Endothelial cell of umbilical vein (primary cell): ENCODE results near the gene OPRM1. TPM values are rescaled to one million over a fixed set of nuclear protein-coding genes. Genes with fewer than 3 reads are reported as not detected.

Experiments
- BruUV-seq: library from RNA; stranded (reverse); fragments of 400-500 nt; replicated peaks from 2 replicates; lab custom pipeline; 2021; lab: Mats Ljungman, UMichigan
- CTCF ChIA-PET: fragments of 300-600, 350-600 bp; sonication (Branson Sonifier 250); formaldehyde crosslinking; loops from one replicate; lab custom pipeline; 2021; ENCODE audit warnings: antibody characterized with exemption, inconsistent platforms; lab: Charles Lee
- POLR2A ChIA-PET: fragments of 300-600, 350-600 bp; sonication (Branson Sonifier 250); formaldehyde crosslinking; loops from one replicate; lab custom pipeline; 2021; ENCODE audit warnings: antibody characterized with exemption, inconsistent platforms; lab: Charles Lee
- DNase-seq: peaks from one replicate; pipeline ENCODE4 v3.0.0-alpha.2; 2011; ENCODE audit warnings: low read depth, low spot score
- FAIRE-seq: peaks from 2 replicates; lab custom pipeline; 2011; peaks lifted over from hg19 to GRCh38; lab: Jason Lieb, UNC
- H2AFZ ChIP-seq: 2 replicates; pipeline ENCODE4 v1.6.0; 2012; ENCODE audit warnings: low read depth, low read length, control low read depth, inconsistent platforms
- H3K27ac ChIP-seq: 2 replicates; pipeline ENCODE4 v1.5.1; 2011; ENCODE audit warnings: low read depth, mild to moderate bottlenecking, control low read depth, low read length, moderate library complexity; ENCODE audit not compliant: insufficient read depth
- H3K27me3 ChIP-seq, 2 experiments: 2 replicates each; pipeline versions ENCODE4 v1.6.0 to v1.6.1; 2011; ENCODE audit warnings: low read length in 2 of 2, mixed read lengths in 1 of 2; ENCODE audit not compliant: control insufficient read depth in 2 of 2, insufficient read depth in 2 of 2
- H3K36me3 ChIP-seq, 2 experiments: 2 replicates in 1 of 2; 3 replicates in 1 of 2; pipeline ENCODE4 v1.5.1; 2011; ENCODE audit warnings: low read length in 2 of 2, mild to moderate bottlenecking in 1 of 2, moderate library complexity in 1 of 2; ENCODE audit not compliant: control insufficient read depth in 2 of 2, insufficient read depth in 2 of 2; ENCODE audit errors: extremely low read depth in 1 of 2
- H3K4me1 ChIP-seq: 3 replicates; pipeline ENCODE4 v1.5.1; 2011; ENCODE audit warnings: mild to moderate bottlenecking, low read length; ENCODE audit not compliant: control insufficient read depth, insufficient read depth; ENCODE audit errors: extremely low read depth
- H3K4me2 ChIP-seq: 2 replicates; pipeline ENCODE4 v1.6.1; 2011; ENCODE audit warnings: low read length, control low read depth, mixed read lengths; ENCODE audit not compliant: insufficient read depth
- H3K4me3 ChIP-seq, 3 experiments: fragments of 200-600 bp in 1 of 3; sonication (generic), shearing (Covaris generic) in 1 of 3; replicated peaks in 1 of 3; 2 replicates each; pipeline ENCODE4 v1.5.1; 2011 to 2016; ENCODE audit warnings: control low read depth in 3 of 3, low read length in 3 of 3, mild to moderate bottlenecking in 2 of 3, inconsistent platforms in 1 of 3, low read depth in 1 of 3, moderate library complexity in 1 of 3; ENCODE audit not compliant: insufficient read depth in 1 of 3
- H3K79me2 ChIP-seq: 2 replicates; pipeline ENCODE4 v1.6.0; 2012; ENCODE audit warnings: low read length, inconsistent platforms; ENCODE audit not compliant: control insufficient read depth, insufficient read depth
- H3K9ac ChIP-seq: replicated peaks from 2 replicates; pipeline ENCODE3; 2011; ENCODE audit warnings: low read length, control low read depth; ENCODE audit not compliant: insufficient read depth; ENCODE audit errors: extremely low read depth
- H3K9me1 ChIP-seq: replicated peaks from 3 replicates; pipeline ENCODE4 v1.6.0; 2011; ENCODE audit warnings: mild to moderate bottlenecking, low read length; ENCODE audit not compliant: control insufficient read depth, insufficient read depth; ENCODE audit errors: extremely low read depth
- H3K9me3 ChIP-seq: replicated peaks from 2 replicates; pipeline ENCODE4 v1.5.1; 2012; ENCODE audit warnings: low read length, inconsistent platforms; ENCODE audit not compliant: control insufficient read depth, insufficient read depth
- H4K20me1 ChIP-seq: replicated peaks from 2 replicates; pipeline ENCODE3; 2011; ENCODE audit warnings: mild to moderate bottlenecking, low read length; ENCODE audit not compliant: control insufficient read depth, insufficient read depth; ENCODE audit errors: extremely low read depth
- CTCF ChIP-seq, 2 donors: IDR thresholded peaks; 1 replicate in 1 of 2; 2 replicates in 1 of 2; pipeline ENCODE4 v1.5.1; 2011; ENCODE audit warnings: low read length in 2 of 2, mild to moderate bottlenecking in 2 of 2, moderate library complexity in 2 of 2, control low read depth in 1 of 2, inconsistent platforms in 1 of 2, low read depth in 1 of 2; ENCODE audit not compliant: insufficient read depth in 1 of 2; ENCODE audit errors: extremely low read depth in 1 of 2
- EZH2 ChIP-seq: IDR thresholded peaks from 2 replicates; pipeline ENCODE4 v1.6.1; 2012; ENCODE audit warnings: borderline replicate concordance, low read depth, mild to moderate bottlenecking, moderate library complexity, low read length, inconsistent platforms; ENCODE audit not compliant: severe bottlenecking
- FOS ChIP-seq: IDR thresholded peaks from 2 replicates; pipeline ENCODE4 v1.6.1; 2011; ENCODE audit warnings: mild to moderate bottlenecking, low read length, moderate library complexity, borderline replicate concordance; ENCODE audit not compliant: insufficient read depth
- GATA2 ChIP-seq: IDR thresholded peaks from 2 replicates; pipeline ENCODE4 v1.7.0; 2011; ENCODE audit warnings: low read depth, mild to moderate bottlenecking, moderate library complexity, mixed read lengths, low read length; ENCODE audit not compliant: insufficient read length, insufficient read depth
- JUN ChIP-seq: IDR thresholded peaks from 2 replicates; pipeline ENCODE4 v1.6.1; 2011; ENCODE audit warnings: borderline replicate concordance, low read depth; ENCODE audit not compliant: insufficient read length, insufficient read depth
- MAX ChIP-seq: IDR thresholded peaks from 2 replicates; pipeline ENCODE4 v1.6.1; 2011; ENCODE audit not compliant: insufficient read depth, insufficient read length
- MYC ChIP-seq: IDR thresholded peaks from one replicate; pipeline ENCODE4 v1.6.1; 2011; ENCODE audit warnings: mild to moderate bottlenecking, low read depth, low read length
- POLR2A ChIP-seq: IDR thresholded peaks from 2 replicates; pipeline ENCODE4 v1.6.1; 2012; ENCODE audit warnings: low read depth, mild to moderate bottlenecking, control low read depth, low read length
- POLR2AphosphoS5 ChIP-seq: IDR thresholded peaks from 2 replicates; pipeline ENCODE4 v1.6.1; 2012; ENCODE audit warnings: low read depth, mild to moderate bottlenecking, control low read depth, low read length, moderate library complexity; ENCODE audit not compliant: insufficient read depth
- dilution Hi-C: fragments of 300-500 bp; cut with MboI; formaldehyde crosslinking; loops from one replicate; pipeline ENCODE4 v1.15.0; 2019; ENCODE audit warnings: low sequenced_read_pairs; ENCODE audit not compliant: extremely low pct_ligation_motif_present
- intact Hi-C: fragments of 100-400 bp; cut with micrococcal nuclease; formaldehyde crosslinking; loops from one replicate; pipeline ENCODE4 v1.10.0; 2022
- polyA plus RNA-seq, 4 experiments: library from polyadenylated mRNA; depleted of rRNA in 3 of 4; stranded (reverse) in 3 of 4; unstranded in 1 of 4; fragments of >200 nt; gene quantifications; 2 replicates each; pipeline versions ENCODE4 v1.2.1 to v1.2.3, GENCODE V29; 2011 to 2012; ENCODE audit warnings: missing spikeins in 1 of 4
- total RNA-seq: library from RNA; stranded (reverse); gene quantifications from 2 replicates; pipeline ENCODE4 v1.2.3, GENCODE V29; 2021

OPRM1 gene
- total and polyA plus RNA-seq, 2 donors (not counting 3 experiments of a cell fraction or from before 2014, with no cell fraction given): not detected

GRCh38 chr6:154276810-154277628 lies 238.0 kb downstream of the OPRM1 start:
- Histone ChIP-seq H2AFZ (no peak overlapping the region), H3K27ac (no peak overlapping the region), H3K9me1 (no peaks in the 10 kb centered on the region), H3K79me2 (no peaks in the 10 kb centered on the region), H3K9me3 (no peaks in the 10 kb centered on the region), H4K20me1 (no peaks in the 10 kb centered on the region), H3K36me3 (no peaks in the 10 kb centered on the region), H3K9ac (no peak overlapping the region), H3K27me3 (no peaks in the 10 kb centered on the region), H3K4me2 (peak overlapping the region; percentile 40), H3K4me3 (no peak overlapping the region), H3K4me1 (no peaks in the 10 kb centered on the region)
- intact Hi-C loops (loop anchor here (1.0 to 5.0 kb wide), 2 partner anchors 95 to 123 kb away; no protein-coding TSS in a partner anchor), dilution Hi-C loops (no loop called here)
- ChIA-PET POLR2A (no interaction called here), CTCF (interaction anchor here (0.5 to 3.6 kb wide), 43 partner anchors 8 to 399 kb away, joined by 3 to 53 read pairs (median 4); partner anchors contain the start of genes CNKSR3 and IPCEF1)
- DNase-seq (peak; percentile 42), FAIRE-seq (no peak)
- BruUV-seq: no TSS peak
- no peak for TF ChIP-seq EZH2
- no peak for TF ChIP-seq GATA2
- TF ChIP-seq JUN: peak; percentile 1
- no peak for TF ChIP-seq POLR2AphosphoS5
- no peak for TF ChIP-seq MAX
- no peak for TF ChIP-seq MYC
- no peak for TF ChIP-seq POLR2A
- TF ChIP-seq CTCF (IDR thresholded peaks at IDR 0.05; ENCODE audit: extremely low read depth in 1 of 2, insufficient read depth in 1 of 2, low read depth in 1 of 2, low read length in 2 of 2): peak; percentile 21 to 37
- no peak for TF ChIP-seq FOS
